ENCODE measurements around the gene APOH.
"Not testable (repeated sequence)": the region's sequence is repeated elsewhere in the genome, so short reads cannot be mapped to it uniquely, and the experiment has no call there.

Gene APOH

DNA sequence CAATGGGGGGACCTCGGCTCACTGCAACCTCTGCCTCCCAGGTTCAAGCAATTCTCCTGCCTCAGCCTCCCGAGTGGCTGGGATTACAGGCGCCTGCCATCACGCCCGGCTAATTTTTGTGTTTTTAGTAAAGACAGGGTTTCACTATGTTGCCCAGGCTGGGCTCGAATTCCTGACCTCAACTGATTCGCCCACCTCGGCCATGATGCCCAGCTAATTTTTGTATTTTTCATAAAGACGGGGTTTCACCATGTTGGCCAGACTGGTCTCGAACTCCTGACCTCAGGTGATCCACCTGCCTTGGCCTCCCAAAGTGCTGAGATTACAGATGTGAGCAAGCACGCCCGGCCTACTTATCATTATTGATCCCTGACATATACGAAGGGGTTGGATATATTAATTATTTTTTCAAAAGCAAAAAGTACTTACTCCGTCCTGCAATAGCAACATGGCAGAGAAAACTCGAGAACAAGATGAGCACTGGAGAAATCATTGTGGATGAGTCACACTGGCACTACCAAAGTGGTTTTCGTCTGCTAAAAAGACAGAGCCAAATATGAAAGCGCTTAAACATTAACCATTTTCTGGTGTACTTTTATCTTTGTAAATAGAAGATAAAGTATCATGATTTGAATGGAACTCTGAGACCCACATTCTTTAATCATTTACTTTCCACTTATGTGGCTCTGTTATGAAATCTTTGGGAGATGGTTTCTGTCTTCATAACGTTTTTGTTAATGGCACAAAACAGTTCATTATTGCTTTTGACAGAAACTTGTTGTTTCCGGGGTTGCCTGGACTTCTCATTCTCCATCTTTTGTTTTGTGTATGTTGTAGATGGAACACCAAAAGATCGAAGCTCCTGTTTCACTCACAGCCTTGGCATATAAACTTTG, at the start of gene APOH:
Gene APOH (minus strand): TSS at position 529 of the 896 bp plus-strand sequence. CDS start 36 bp downstream, at position 493.
- no peak for DNase-seq (ENCODE audit: low read depth)

DNA sequence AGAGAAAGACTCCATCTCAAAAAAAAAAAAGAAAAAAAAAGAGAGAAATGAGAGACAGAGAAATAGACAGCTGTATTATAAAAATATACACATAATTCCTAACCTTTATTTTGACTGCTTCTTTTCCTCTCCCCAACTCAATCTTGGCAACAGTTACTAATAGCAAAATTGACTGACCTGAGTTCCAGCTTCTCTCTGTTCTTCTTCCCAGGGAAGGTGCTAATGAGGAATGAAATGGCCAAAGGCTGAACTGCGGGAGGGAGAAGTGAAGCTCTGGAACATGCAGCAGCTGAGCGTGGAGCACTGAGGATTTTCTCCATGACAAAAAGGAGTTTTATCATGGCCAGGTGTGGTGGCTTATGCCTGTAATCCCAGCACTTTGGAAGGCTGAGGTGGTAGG, 48.0 kb upstream of the APOH start:
- DNase-seq (ENCODE audit: low read depth) = no peak

DNA sequence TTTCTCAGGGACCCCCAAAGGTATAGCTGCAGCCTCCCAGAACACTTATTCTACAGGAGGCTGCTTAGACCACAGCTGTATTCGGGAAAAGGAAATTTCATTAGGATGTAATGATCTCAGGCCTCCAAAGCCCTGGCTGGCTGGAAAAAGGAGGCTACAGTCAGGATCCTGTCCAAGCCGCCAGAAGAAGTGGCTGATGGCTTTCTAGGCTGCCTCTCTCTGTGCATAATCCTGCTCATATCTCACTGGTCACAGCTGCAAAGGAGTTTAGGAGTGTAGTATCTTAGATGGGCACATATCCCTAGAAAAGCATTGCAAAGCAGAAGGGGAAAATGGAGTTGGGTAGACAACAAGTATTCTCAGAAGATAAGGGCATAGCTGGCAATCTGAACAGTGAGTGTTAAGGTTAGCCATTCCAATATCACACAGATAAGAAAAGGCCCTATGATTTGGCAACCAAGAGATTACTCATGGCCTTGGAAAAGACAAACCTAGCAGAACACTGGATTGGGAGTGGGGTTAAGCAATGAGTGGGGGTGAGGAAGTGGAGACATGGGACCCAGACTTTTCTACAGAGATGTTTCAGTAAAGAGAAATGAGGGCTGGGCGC, 47.2 kb upstream of the APOH start:
- DNase-seq (ENCODE audit: low read depth) = no peak

- DNase-seq (ENCODE audit: low read depth) = no peak
These were observed 46.4 kb upstream of the APOH start for GRCh38 chr17:66275651-66276050.

GRCh38 chr17:66273586-66273848, 44.3 kb upstream of the APOH start:
- no peak for DNase-seq (ENCODE audit: low read depth)

DNA sequence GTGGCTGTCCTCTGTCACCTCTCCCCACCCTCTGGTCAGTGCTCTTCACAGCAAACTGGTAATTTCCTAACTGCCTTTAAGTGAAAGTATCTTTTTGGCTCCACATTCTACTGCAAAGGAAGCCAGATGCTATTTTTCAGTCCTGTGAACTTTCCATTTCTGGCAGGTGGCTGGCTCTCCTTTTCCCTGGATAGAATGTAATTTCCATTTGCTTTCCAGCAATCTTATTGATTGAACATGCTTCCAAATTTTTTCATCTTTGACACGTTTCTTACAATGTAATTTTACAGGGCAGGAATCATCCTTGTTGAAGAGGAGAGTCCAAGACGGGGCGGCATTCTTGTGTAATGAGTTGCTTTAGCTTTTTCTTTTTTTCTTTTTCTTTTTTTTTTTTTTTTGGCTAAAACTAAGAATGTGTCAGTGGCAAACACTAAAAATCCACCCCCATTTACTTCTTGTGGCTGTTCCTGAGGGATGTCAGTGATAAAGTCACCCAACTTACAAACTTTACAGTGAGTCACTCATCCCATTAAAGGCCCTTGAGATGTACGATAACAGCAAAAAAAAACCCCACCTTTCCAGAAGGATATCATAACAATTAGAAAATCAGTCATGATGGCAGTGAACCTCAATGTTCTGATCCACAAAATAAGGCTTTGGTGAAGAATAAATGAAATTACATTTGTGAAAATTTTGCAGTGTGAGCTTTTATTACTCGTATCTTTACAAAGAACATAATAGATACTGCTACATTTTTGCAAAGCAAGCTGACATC, 43.8 kb upstream of the APOH start:
- DNase-seq (ENCODE audit: low read depth) = no peak

DNA sequence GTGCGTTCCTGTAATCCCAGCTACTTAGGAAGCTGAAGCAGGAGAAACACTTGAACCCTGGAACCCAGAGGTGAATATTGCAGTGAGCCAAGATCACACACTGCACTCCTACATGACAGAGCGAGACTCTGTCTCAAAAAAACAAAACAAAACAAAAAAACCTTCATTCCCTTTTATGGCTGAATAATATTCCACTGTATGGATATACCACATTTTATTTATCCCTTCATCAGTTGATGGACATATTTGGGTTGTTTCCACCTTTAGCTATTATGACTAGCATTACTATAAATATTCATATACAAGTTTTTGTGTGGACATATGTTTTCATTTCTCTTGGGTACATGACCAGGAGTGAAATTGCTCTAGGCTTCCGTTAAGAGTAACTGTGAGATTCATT, 42.3 kb upstream of the APOH start:
- no peak for DNase-seq (ENCODE audit: low read depth)

DNA sequence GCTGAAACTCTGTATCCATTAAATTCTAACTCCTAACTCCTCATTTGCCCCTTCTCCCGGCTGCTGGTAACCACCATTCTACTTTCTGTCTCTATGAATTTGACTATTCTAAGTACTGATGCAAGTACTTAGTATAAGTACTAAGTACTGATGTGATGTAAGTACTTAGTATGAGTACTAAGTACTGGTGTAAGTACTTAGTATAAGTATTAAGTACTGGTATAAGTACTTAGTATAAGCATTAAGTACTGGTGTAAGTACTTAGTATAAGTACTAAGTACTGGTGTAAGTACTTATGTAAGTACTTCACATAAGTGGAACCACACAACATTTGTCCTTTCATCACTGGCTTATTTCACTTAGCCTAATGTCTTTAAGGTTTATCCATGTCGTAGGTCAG, 40.9 kb upstream of the APOH start:
- no peak for DNase-seq (ENCODE audit: low read depth)

DNA sequence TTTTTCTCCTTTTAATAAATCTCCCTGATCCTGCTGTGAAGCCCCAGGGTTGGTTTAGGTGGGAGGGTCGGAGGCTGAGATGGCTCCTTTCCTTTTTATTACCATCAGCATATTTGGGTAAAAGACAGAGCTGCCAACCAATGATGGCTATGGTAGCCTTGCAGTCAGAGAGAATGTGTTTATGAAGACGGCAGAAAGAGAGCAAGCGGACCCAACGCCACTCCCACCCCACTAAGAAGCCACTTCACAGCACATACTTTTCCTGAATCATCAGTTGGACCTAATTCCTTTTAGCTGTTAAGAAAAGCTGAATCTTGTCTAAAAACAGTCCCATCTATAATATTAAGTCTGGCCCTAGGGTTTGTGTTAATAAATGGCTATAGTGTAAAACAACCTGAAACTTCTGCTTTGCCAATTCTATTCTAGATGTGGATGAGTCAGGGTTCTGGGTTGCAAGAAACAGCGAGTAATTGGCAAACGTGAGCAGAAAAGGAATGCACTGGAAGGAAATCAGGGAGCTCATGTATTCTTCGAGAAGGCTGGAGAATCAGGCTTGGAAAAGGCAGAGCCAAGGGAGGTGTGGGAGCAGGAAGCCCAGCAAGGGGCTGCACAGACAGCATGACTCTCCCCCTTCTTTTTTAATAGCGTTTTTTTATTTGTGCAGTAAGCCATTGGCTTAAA, 39.2 kb upstream of the APOH start:
- DNase-seq (ENCODE audit: low read depth) = no peak

- no peak for DNase-seq (ENCODE audit: low read depth)
These were observed 35.5 kb upstream of the APOH start for GRCh38 chr17:66264696-66265095.

DNA sequence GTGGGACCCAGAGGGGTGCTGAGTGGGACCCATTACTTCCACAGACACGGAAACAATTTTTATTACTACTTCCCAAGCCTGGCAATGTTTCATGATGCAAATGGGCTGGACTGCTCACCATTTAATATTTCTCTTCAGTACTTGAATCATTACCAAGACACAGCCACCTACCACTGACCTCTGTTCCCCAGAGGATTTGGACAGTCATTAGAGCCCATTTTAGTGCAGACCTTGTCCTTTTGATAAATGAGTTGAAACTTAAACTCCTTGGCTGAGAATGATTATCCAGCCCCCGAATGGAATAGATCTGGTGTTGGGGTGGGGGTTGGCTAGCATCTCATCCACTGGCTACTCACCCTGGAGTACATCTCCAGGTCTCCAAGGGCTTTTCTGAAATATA, 33.6 kb upstream of the APOH start:
- DNase-seq (ENCODE audit: low read depth) = no peak

DNA sequence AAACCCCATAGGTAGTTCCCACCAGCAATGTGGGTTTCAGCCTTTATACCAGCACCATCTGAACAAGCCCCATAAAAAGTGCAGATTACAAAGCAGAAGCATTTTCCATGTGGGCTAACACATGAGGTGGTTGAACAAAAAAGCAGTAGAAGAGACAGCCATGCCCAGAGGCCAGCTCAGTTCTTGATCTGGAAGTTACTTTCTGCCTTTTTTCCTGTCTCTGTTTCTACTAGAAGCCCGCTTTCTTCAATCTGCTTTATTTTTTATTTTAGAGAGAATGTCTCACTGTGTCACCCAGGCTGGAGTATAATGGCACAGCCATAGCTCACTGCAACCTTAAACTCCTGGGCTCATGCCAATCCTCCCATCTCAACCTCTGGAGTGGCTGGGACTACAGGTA, 31.5 kb upstream of the APOH start:
- no peak for DNase-seq (ENCODE audit: low read depth)

DNA sequence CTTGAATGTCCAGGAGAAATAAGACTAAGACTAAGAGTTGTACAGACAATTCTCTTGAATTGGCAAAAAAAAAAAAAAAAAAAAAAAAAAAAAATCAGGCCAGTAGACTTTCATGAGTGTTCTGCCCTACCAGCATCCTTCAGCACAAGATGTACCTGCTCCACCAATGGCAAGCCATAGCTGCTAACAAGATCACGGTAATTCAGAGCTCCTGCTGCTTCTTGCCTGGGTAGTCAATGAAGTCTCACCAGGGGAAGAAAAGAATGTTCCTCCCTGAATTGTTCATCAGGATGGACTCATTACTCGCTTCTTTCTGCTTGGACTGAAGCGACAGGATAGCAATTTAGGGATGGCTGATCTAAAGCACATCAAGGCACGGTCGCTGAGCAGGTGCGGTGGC, 31.1 kb upstream of the APOH start:
- no peak for DNase-seq (ENCODE audit: low read depth)

DNA sequence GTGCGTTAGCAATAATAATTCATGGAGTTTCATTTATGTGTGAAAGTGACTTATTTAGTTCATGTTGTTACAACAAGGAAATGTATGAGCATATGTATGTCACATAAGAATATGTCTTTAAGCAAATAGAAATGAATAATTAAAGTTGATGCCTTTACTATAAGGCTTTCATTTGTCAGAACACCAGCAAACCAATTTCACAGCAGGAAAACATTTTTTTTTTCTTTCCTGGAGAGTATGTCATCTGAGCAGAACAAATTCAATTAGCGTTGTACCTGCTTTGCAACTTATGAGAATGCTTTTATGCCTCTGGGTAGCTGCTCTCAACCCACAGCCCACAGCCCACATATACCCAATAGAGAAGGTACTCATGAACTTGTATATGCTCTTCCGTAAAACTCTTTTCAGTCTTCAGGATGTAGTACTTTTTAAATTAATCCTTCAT, 26.3 kb upstream of the APOH start:
- DNase-seq (ENCODE audit: low read depth) = no peak

GRCh38 chr17:66255112-66255511, 25.9 kb upstream of the APOH start:
- peak; percentile 2 for DNase-seq (ENCODE audit: low read depth)

DNA sequence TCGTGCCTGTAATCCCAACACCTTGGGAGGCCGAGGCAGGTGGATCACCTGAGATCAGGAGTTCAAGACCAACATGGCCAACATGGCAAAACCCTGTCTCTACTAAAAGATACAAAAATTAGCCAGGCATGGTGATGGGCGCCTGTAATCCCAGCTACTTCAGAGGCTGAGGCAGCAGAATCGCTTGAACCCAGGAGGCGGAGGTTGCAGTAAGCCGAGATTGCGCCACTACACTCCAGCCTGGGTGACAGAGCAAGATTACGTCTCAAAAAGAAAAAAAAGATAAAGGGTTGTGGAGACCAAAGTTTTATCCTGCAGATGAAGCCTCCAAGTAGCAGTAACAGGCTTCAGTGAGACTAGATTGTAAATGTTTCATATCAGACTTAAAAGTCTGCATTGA, 24.2 kb upstream of the APOH start:
- not testable (repeated sequence) for DNase-seq (ENCODE audit: low read depth)

- DNase-seq (ENCODE audit: low read depth) = no peak
These were observed 21.5 kb upstream of the APOH start for GRCh38 chr17:66250686-66251085.

DNA sequence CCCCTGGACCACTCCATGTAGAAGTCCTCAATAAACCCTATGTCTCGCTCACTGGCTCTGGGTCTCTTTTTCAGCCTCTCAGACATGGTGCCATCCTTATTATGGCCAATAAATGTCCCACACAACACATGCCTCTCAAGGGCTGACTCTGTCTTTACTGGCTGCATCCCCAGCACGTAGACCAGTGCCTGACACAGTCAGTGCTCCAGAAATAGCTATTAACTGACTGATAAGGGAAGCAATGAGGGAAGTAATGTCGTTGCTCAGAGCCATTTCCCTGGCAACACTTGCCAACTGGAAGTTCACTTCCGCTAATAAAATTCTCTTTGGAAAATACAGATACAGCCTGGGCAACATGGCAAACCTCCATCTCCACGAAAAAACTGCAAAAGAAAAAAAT, 19.1 kb upstream of the APOH start:
- DNase-seq (ENCODE audit: low read depth) = no peak

DNA sequence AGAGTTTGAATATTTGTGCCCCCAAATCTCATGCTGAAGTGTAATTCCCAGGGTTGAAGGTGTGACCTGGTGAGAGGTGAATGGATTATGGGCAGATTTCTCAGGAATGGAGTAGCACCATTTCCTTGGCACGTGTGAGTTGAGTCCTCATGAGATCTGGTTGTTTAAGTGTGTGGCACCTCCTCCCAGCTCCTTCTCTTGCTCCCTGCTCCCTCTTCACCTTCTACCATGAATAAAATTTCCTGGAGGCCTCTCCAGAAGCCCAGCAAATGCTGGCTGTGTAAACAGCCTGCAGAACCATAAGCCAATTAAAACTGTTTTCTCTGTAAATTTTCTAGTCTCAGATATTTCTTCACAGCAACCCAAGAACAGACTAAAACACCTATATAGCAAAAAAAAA, 12.6 kb upstream of the APOH start:
- no peak for DNase-seq (ENCODE audit: low read depth)

GRCh38 chr17:66240630-66241029, 11.4 kb upstream of the APOH start:
- DNase-seq (ENCODE audit: low read depth) = no peak

- no peak for DNase-seq (ENCODE audit: low read depth)
These were observed 10.8 kb upstream of the APOH start for GRCh38 chr17:66240013-66240412.

DNA sequence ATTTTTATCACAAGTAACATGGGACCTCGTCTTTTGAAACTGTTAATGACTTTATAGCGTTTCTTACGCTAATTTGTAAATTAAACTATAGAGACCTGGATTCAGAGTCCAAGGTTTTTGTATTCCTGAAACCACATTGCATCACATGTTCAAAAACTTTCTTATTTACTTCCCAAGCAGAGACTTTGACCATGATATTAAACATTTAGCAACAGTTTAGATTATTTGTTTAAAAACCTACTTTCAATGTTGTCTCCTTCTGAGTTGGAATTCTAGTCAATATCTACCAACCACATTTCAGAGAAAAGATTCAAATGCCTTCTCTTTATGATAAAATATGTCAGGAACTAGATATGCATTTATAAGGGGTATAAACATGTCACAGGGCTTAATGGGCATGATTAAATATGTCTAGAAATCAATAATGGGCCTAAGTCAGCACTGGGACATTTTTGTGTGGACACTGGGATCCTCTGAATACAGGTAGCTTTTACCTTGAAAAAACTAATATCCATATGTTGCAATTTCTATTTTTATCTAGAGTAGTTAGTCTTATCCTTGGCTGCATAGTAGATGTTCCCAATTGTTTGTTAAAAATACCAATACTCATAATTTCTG, 6.3 kb upstream of the APOH start:
- DNase-seq (ENCODE audit: low read depth) = no peak

Measured in T-helper 22 cell (primary cell).